Measurements from ENCODE around the gene FGF14.
"Not testable (repeated sequence)": the region's sequence is repeated elsewhere in the genome, so short reads cannot be mapped to it uniquely, and the experiment has no call there.

Gene FGF14

DNA sequence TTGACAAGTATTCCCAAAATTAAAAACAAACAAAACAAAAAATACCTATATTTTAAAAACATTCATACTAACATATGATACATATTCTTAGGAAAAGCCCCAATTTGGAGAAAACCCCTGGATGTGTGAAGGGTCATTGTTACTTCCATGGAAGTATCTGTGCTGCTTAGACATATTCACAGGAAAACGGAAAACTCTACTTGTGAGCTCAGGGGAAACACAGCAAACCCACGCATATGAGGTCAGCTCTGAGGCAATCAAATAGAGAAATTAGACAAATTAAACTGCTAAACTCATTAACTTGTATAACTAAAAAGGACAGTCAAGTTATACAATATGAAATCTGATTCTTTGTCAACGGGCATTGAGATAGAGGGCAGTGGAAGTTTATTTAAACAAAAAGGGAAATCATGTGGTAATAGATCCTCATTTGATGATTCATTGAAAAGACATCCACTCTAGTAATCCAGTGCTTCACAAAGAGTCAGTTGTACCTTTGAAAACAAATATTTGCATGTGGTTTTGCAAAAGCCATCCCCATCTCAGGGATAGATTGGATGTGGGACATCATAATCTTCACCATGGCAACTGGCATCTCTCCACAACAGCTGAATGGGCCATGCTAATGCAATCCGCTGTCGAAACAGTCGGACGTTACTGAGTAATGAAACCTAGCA is 526.0 kb downstream of the FGF14 start:
- intact Hi-C loops (cut with DNase I) = no loop called here
- DNase-seq = peak in 1 of 42 donors; percentile 11

DNA sequence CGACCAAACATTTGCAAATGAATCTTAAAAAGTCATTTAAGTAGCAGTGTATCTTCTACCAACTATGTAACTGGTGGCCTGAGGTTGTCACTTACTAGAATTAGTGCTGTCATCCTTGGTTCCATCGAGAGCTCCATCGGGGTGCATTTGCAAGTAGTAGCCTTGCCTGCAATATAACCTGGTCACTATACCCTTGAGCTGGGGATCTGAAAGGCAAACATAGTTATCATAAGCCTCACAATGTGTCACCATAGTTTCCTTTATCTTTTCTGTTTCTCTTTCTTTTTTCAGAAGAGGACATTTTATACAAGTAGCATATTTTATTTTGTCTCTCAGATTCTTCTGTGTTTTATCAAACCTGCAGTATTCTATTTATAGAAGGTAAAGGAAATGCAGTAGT is 526.8 kb downstream of the FGF14 start:
- intact Hi-C loops (cut with DNase I) = no loop called here
- DNase-seq = no peak

DNA sequence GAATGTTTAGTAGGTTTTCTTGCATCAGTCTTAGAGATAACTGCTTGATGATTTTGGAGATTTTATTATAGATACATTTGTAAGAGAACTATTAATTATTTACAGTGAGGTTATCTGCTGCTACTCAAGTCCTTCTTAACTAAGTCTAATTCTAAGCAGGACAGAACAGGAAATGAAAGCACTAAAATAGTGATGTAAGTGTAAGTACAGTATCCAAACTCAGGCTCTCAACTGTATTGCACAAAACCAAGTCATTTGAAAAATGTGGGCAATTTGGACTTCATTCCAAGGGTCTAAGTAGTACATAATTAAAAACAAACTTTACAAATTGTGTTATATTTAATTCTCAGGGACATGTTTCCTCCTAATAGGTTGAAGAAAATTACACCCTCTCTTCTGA is 532.3 kb downstream of the FGF14 start:
- intact Hi-C loops (cut with DNase I) = no loop called here
- DNase-seq = no peak

DNA sequence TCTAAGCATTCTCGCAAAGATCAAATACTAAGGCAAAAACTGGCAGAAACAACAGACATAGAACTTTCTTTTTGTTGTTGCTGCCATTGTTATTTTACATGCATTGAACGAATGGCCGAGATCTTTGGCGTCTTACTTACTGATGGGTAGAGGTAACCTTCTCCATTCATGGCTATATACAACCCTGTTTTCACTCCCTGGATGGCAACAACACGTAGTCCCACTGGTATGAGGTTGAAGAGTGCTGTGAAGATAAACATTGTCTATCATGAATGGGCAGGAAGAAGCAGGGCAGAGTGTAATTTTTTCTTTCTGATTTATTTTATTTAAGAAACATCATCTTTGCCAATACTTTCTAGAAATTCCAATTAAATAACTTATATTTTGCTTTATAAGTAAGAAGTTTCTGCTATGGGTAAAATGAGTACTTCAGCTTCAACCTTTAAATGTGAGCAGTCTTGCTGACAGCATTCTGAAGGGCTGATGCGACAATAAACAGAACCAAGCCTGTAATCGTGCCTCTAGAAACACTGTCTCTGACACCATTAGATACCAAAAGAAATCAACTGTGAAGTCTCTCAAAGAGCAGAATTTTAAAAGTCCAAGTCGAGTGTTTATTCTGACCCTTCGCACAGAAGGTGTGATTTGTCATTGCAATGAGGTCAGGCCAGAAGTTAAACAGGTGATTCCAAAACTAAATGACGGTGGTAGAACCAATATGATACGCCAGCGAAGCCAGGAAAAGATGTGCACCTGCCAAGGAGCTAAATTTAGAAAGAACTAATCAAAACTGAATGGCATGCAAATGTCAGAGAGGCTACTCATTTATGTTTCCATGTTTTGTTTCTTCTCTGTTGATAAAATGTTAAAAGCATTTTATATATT is 533.0 kb downstream of the FGF14 start:
- intact Hi-C loops (cut with DNase I) = no loop called here
- no peak for DNase-seq

DNA sequence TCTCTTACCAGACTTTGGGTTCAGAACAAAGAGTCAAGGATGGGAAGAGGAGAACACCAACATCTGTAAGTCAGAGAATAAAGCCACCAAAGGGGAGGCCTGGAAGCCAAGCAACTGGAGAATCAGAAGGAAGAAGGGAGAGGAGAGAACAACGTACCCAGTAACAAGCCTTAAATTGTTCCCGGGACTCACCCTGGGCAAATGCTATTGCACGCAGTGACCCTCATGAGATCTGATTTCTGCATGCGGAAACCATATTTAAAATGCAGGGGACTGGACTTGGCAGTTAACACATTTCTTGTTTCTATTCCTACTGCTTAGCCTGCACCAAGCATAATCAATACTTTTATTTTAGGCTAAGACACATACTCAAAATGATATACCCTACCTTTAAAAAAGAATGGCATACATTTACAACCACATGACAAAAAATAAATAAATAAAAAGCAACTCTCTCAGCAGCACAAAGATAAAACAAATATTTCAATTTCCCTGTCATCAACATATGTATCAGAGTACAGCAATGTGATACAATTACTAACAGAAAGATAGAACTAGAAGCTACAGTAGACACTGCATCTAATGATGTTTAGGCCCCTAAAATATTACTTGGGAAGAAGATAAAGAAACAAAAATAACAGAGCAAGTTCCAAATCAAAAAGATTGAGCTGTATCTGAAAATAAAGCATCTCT is 534.8 kb downstream of the FGF14 start:
- intact Hi-C loops (cut with DNase I) = no loop called here
- DNase-seq = no peak

DNA sequence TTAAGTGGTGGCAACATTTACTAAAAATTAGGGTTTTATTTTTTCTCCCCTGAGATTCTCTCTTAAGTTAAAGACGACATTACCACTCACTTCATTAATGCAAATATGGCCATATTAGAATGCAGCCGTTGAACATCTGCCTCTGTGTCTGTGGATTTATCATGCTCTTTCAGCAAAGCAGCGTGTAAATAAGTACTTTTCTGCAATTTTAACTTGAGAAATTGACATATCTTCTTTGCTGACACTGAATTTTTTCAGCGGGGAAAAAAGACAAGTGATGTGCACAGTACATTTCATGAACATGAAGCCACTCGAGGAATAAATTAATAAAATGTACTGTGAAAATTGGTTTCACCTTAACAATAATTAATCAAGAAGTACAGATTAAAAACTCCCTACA is 543.0 kb downstream of the FGF14 start:
- DNase-seq = no peak
- intact Hi-C loops (cut with DNase I) = no loop called here

DNA sequence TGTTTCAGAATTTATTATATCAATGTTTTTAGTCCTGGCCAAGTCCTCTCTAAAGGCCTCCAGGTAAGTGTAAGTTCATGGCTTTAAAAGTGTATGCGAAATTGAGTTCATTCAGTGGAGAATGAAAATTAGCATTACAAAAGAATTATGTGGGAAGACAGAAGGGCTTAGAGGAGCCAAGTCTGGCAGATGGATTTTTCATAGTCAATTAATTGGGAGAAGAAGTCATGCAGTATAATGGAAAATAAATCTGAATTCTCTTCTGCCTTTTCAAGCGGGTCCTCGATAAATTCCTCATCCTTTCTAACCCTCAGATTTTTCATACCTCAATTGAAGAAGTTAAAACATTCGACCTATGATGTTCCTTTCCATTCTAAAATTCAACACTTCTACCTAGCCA is 555.1 kb downstream of the FGF14 start:
- DNase-seq = no peak
- intact Hi-C loops (cut with DNase I) = no loop called here

DNA sequence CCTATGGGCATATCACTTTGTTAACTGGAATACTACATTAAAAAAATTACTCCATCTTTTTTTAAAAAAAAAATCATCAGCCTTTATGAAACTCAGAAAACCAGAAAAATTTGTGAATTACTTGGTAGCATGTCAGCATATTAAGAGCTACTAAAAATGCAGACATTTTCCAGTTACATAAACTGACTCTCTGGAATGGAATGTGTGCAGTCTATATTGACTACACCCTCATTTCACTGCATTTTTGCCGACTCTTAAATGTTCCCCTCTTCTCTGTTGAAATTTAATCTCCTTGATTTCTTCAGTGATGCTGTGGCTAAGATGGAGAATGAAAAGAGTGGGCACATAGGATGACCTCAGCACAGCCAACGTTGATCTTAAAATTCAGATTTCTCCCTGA is 555.6 kb downstream of the FGF14 start:
- DNase-seq = no peak

DNA sequence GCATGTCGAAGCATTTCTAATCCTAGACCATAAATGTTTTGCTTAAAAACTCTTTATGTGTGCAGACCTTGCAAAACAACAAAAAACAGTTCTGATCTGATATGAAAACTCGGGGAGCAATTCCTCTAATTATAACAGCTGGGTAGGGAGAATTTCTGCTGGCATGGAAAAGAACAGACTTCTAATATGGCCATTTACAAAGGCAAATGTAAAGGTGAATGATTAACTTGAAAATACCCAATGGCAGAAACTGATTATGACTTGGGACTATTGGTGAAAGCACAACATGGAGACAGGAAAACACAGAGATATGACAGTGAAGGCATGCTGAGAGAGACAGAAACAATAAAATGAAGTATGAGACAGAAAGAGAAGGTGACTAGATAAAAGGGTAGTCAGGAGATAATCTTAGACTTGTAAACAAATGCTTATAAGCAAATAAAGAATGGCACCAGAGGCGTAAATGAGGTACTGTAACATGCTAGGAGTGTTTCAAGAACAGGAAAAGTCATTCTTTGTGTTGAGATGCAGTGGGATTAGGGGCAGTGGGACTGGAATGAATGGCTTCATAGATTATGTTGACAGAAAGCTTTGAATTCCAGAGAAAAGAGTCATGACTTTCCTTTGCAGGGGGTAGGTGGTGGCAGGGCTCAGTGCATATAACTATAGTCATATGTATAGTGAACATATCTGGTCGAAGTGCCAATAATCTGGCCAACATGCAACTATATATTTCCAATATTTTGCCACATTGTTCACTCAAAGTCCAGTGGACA is 556.4 kb downstream of the FGF14 start:
- DNase-seq = no peak
- intact Hi-C loops (cut with DNase I) = no loop called here

More for the DNA sequence above, 555.6 kb downstream of the FGF14 start:
- intact Hi-C loops (cut with DNase I) = no loop called here

DNA sequence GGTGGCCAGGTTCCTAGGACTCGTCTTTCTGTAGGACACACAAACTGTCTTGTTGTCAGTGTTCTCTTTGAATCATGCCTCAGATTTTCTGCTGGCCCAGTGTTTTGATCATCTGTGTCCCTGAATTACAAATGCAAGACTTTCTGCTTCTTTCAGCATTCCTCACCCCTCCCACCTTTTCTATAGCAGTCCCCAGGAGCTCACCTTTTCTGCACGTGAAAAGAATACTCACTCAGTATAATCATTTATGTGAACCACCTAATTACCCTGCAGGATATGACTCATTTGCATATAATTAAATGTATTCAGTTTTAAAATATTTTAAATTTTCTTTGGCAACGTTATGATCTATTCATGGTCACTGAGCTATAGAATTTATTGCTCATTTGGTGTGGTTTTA is 560.1 kb downstream of the FGF14 start:
- intact Hi-C loops (cut with DNase I) = no loop called here
- DNase-seq = no peak

DNA sequence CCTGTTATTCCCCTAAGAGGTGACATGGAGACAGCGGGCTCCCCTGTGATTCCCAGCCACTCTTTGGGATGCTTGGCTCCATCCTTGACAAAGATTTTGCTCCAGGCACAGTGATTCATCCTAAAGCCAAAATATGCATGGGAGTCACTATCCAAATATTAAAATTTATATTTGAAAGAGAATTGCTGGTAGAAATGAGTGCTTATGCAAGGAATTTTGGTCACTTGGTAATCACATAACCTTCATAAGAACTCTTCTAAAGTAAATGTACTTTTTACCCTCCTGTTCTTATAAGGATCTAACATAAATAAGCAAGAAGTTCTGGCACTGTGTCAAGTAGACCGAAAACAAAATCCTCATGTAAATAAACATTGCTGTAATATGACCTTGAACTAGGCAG is 563.5 kb downstream of the FGF14 start:
- DNase-seq = no peak
- intact Hi-C loops (cut with DNase I) = no loop called here

DNA sequence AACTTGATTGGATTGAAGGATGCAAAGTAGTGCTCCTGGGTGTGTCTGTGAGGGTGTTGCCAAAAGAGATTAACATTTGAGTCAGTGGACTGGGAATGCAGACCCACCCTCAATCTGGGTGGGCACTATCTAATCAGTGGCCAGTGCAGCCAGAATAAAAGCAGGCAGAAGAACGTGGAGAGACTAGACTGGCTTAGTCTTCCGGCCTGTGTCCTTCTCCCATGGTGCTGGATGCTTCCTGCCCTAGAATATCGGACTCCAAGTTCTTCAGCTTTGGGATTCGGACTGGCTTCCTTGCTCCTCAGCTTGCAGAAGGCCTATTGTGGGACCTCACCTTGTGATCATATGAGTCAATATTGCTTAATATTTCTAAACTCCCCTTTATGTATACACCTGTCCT is 564.1 kb downstream of the FGF14 start:
- DNase-seq; intact Hi-C loops (cut with DNase I): not testable (repeated sequence)

DNA sequence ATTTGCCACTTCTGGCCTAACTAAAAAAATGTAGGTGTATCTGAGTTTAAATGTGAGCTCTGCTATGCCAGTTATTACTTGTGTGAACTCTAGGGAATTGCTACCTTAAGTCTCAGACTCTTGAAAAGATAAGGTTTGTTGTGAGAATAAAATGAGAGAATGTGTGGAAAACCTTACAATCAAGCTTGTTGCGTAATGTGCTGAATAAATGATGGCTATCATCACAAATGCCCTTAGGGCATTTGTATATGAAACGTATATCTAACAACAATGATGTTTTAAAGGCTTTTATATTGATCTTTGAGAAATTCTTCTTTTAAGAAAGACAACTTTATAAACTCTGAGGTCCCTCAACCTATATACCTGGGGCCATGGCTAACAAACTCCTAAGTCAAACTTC is 564.6 kb downstream of the FGF14 start:
- DNase-seq = no peak
- intact Hi-C loops (cut with DNase I) = no loop called here

DNA sequence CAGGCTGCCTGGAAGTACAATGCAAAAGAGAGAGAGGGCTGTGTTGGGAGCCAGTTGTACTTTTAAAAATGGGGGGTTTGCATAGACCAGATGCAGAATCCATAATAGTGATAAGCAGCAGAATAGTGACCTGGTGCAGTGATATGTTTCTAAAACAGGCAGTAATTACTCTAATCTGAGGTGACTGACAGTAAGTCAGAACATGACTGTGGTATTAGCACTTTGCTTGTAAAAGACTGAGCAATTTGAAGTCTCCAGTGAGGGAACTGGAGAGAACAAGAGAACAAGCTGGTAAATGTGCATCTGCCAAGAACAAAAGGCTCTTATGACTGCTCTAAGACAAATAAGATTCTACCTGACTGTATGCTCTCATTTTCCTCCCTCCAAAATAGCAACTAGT is 565.9 kb downstream of the FGF14 start:
- intact Hi-C loops (cut with DNase I) = no loop called here
- DNase-seq = no peak

DNA sequence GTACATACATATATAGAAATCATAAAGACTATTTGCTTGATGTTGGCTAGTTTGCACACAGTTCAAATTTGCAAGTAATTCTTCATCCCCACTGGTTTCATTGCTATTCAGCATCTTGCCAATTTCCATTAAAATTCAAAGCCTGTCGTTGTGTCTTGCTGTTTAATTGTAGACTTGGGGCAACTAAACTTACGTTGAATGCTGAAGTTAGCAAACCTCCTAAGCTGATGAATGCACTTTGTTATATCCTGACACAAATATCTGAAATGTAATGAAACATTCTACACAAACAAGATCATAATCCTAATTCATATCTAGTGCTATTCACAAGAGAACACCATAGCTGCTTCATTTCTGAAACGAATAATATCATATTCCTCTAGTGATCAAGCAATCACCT is 568.2 kb downstream of the FGF14 start:
- no peak for DNase-seq
- intact Hi-C loops (cut with DNase I) = no loop called here

DNA sequence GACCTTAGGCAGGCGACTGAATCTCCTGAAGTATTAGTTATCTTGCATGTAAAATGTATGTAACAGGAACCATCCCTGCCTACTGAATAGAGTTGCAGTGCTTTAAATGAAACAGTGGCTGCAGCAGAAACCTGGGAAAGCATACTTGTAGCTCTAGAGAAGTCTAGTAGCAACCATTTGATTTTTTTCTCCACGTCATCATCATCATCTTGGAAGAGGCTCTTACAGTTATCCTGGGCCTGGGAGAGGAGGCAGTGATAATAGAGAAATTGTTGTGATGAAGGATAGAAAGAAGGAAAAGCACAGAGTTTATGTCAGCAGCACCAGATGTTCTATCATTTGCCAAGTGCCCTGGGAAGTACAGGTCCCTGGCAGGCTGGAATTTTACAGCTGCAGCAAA is 571.8 kb downstream of the FGF14 start:
- no peak for DNase-seq
- intact Hi-C loops (cut with DNase I) = no loop called here

DNA sequence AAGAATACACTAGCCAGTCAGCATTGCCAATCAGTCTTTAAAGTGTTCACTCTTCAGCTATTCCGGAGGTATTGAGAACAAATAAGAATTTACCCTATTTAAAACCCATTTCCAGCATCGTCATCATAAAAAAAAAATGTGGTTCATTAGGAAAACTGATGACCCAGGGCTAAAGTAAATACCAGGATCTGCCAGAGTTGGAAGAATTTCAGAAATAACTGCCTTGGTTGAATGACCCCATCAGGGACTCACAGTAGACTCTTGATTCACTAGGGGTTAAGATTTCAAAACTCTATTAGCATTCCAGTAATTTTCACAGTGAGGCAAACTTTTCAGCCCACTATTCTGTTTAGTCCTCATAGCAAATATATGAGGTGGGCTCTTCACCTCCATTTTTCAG is 572.4 kb downstream of the FGF14 start:
- no peak for DNase-seq
- intact Hi-C loops (cut with DNase I) = no loop called here

DNA sequence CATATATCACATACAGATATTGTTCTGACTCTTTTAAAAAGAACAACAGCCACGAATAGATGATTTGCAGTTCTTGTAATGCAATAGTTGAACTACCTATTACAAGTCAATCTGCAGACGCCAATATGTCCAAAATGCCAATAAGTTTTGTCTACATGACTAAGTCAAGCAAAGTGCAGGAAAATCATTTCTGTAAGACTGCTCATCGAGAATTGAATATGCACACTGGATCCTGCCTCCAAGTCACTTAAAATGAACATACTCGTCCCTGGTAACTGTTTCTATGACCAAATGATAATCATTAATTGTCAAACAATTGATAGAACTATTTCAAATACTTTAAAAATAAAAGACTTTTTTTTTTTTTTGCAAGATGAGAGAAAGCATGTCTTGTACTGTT is 573.7 kb downstream of the FGF14 start:
- intact Hi-C loops (cut with DNase I) = no loop called here
- no peak for DNase-seq

DNA sequence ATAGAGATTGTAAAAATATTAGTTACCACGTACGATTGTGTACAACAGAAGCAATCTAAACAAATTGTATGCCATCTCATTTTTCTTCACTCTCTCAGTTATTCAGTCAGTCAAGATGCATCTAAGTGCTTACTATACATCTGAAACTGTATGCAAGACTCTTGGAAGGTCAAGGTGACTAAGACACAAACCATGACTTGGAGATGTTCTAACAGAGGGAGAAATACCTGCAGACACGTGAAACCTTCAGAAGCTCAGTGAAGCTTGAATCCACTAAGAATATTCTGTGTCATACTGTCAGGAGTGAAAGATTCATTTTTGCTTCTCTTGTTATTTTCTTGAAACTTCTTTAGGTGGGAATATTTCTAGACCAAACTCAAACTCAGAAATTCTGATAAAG is 584.0 kb downstream of the FGF14 start:
- DNase-seq = no peak
- intact Hi-C loops (cut with DNase I) = no loop called here

DNA sequence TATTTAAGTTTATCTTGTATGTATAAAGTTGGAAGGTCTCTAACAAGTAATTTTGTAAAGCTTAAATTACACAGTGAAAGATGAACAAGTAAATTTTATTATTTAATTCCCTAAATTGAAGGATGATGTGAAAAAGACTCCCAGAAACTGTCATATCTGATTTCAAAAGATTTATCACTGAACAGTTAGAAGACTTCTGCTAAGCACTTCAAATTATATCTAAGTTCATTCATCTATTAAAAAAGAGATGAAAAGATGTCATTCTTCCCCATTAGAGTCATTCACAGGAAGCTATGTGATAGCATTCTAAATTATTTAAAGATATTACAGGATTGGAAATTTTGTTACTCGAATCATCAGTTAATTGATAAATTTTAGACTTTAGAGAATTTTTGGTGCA is 590.0 kb downstream of the FGF14 start:
- no peak for DNase-seq
- intact Hi-C loops (cut with DNase I) = no loop called here

Data from head of caudate nucleus (tissue), 42 donors.